Progenitor cell of endocrine pancreas (in vitro differentiated cells): ENCODE data around the gene KLHL8. TPM values are rescaled to one million over a fixed set of nuclear protein-coding genes. Genes with fewer than 3 reads are reported as not detected.

Source experiments
- DNase-seq: peaks from one replicate; pipeline ENCODE4 v3.0.0; 2021; ENCODE audit warnings: low spot score; ENCODE audit not compliant: unreplicated experiment
- H3K27ac Mint-ChIP-seq: 2 replicates; pipeline ENCODE4 v1.8.0; 2021; ENCODE audit warnings: mild to moderate bottlenecking, moderate library complexity, mixed read lengths
- H3K27me3 Mint-ChIP-seq: 2 replicates; pipeline ENCODE4 v1.8.0; 2021; ENCODE audit warnings: mixed read lengths
- H3K36me3 Mint-ChIP-seq: 2 replicates; pipeline ENCODE4 v1.8.0; 2022; ENCODE audit warnings: mixed read lengths; ENCODE audit not compliant: insufficient read depth
- H3K4me1 Mint-ChIP-seq: 2 replicates; pipeline ENCODE4 v1.8.0; 2021; ENCODE audit warnings: low read depth, mixed read lengths
- H3K4me3 Mint-ChIP-seq: 2 replicates; pipeline ENCODE4 v1.8.0; 2021; ENCODE audit warnings: low read depth, mild to moderate bottlenecking, moderate library complexity, mixed read lengths
- H3K9me3 Mint-ChIP-seq: 2 replicates; pipeline ENCODE4 v1.8.0; 2021; ENCODE audit warnings: low read depth, mixed read lengths
- CTCF ChIP-seq: fragments of 200-600 bp; sonication (generic); IDR thresholded peaks from one replicate; pipeline ENCODE4 v1.5.0; 2021; ENCODE audit warnings: antibody characterized with exemption, mild to moderate bottlenecking; ENCODE audit not compliant: unreplicated experiment
- total RNA-seq: library from RNA; stranded (reverse); gene quantifications from 2 replicates; pipeline ENCODE4 v1.2.1, GENCODE V29; 2021

The KLHL8 gene
- total RNA-seq, 1 donor from 2014 or later, result 13.6 TPM

GRCh38 chr4:87239194-87239593, 18.8 kb upstream of the KLHL8 start:
- Mint-ChIP-seq H3K4me1 (peaks cover 4% of the 10 kb centered on the region), H3K9me3 (peaks cover 17% of the 10 kb centered on the region), H3K36me3 (peaks cover 6% of the 10 kb centered on the region), H3K27me3 (peaks cover 12% of the 10 kb centered on the region), H3K4me3 (no peak overlapping the region), H3K27ac (no peak overlapping the region)
- DNase-seq, result no peak
- no peak for TF ChIP-seq CTCF

DNA sequence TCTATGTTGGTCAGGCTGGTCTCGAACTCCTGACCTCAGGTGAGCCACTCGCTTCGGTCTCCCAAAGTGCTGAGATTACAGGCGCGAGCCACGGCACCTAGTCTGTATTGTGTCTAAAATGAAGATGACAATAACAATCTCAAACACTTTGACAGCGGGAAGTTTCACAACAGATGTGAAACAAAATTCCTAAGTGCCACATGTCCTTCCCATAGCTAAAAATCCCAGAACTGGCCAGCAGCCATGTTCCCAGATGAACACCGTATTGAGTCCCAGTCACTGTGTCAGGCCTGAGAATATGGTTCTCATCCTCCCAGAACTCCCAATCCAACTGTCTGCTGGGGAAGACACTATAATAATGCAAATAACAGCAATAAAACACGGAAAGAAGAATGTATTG, 16.4 kb upstream of the KLHL8 start:
- DNase-seq, result no peak
- H3K4me1 Mint-ChIP-seq, result peaks cover 4% of the 10 kb centered on the region
- H3K27ac Mint-ChIP-seq, result no peak overlapping the region
- TF ChIP-seq CTCF, result no peak
- peaks cover 16% of the 10 kb centered on the region for H3K27me3 Mint-ChIP-seq
- no peak overlapping the region for H3K4me3 Mint-ChIP-seq
- H3K9me3 Mint-ChIP-seq, result no peaks in the 10 kb centered on the region
- H3K36me3 Mint-ChIP-seq, result no peaks in the 10 kb centered on the region

DNA sequence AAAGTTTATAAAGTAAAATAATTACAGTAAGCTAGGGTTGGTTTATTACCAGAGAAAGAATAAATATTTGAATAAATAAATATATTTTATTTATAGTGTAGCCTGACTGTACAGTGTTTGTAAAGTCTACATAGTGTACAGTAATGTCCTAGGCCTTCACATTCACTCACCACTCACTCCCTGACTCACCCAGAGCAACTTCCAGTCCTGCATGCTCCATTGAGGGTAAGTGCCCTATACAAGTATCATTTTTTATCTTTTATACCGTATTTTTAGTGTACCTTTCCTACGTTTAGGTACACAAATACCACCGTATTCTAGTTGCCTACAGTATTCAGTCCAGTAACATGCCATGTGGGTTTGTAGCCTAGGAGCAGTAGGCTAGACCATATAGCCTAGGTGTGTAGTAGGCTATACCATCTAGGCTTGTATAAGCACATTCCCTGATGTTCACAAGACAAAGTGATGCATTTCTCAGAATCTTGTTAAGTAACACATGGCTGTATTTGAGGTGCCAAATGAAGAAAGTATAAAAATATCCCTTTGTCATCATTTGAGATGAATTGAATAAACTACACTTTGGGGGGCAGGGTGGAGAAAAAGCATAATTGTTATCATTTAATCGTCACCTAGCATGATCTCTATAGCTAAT, 14.7 kb upstream of the KLHL8 start:
- H3K4me3 Mint-ChIP-seq, result peak overlapping the region; percentile 64
- no peak for DNase-seq
- no peak overlapping the region for H3K27ac Mint-ChIP-seq
- TF ChIP-seq CTCF, result no peak
- peaks cover 20% of the 10 kb centered on the region for H3K27me3 Mint-ChIP-seq
- H3K4me1 Mint-ChIP-seq, result no peaks in the 10 kb centered on the region
- no peaks in the 10 kb centered on the region for H3K9me3 Mint-ChIP-seq
- H3K36me3 Mint-ChIP-seq, result no peaks in the 10 kb centered on the region

DNA sequence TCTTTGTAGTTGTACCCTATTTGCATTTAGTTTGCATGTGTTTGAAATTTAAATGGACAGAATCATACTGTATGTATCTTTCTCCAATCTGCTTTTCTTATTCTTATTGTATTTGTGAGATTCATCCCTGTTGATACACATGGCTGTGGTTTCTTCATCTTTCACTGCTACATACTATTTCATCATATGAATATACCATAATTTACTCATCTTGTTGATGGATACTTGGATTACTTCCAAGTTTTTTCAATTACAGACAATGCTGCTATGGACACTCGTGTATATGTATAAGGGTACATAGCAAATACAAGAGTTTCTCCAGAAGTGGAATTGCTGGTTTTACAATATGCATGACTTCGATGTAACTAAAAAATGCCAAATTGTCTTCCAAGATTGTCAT, 11.8 kb upstream of the KLHL8 start:
- Mint-ChIP-seq H3K27me3 (peaks cover 15% of the 10 kb centered on the region), H3K4me1 (no peaks in the 10 kb centered on the region), H3K36me3 (no peaks in the 10 kb centered on the region), H3K27ac (no peak overlapping the region), H3K9me3 (no peaks in the 10 kb centered on the region), H3K4me3 (no peak overlapping the region)
- DNase-seq, result no peak
- TF ChIP-seq CTCF, result no peak

DNA sequence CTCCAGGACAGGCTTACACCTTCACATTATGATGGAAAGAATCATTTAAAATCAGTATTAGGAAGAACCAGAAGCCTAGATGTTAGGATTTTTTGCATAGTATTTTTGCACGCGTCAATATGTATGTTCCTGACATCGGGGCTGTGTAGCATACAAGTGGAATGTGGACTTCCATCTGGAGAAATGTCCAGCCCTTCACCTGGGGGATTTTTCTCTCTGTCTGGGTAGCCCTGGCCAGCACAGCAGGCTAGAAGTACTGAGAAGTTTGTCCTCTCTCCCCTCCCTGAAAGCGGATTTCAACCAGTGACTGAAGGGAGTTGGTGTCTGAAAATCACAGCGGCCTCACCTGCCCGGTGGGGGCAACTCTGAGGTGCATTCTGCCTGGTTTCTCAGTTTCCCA, 10.4 kb upstream of the KLHL8 start:
- Mint-ChIP-seq H3K4me3 (no peak overlapping the region), H3K27me3 (peaks cover 15% of the 10 kb centered on the region), H3K27ac (no peak overlapping the region), H3K4me1 (no peaks in the 10 kb centered on the region), H3K36me3 (no peaks in the 10 kb centered on the region), H3K9me3 (no peaks in the 10 kb centered on the region)
- DNase-seq, result no peak
- TF ChIP-seq CTCF, result no peak
